Measurements from ENCODE around the gene NEIL3. TPM values are rescaled to one million over a fixed set of nuclear protein-coding genes. Genes with fewer than 3 reads are reported as not detected.
A peak's percentile ranks its signal among the peaks of the same experiment; 100 is the strongest.

The NEIL3 gene
- total and polyA plus RNA-seq, 9 of the 15 experiments (the other 6 are each of a cell fraction or from before 2014, with no cell fraction given) = 2.7 to 23.3 (median 12.9) TPM

GRCh38 chr4:177309522-177310371, at the start of gene NEIL3 (continued):
- no peak for TF ChIP-seq STAT6 (CRISPR knock-in tag; IDR thresholded peaks at IDR 0.05)
- TF ChIP-seq KLF16 (IDR thresholded peaks at IDR 0.05) = no peak
- no peak for TF ChIP-seq KAT7 (CRISPR knock-in tag; IDR thresholded peaks at IDR 0.05; ENCODE audit: borderline replicate concordance)
- TF ChIP-seq POLR2AphosphoS5 (IDR thresholded peaks at IDR 0.05; ENCODE audit: control insufficient read depth, insufficient read depth, low read depth, low read length) = peak; percentile 79
- TF ChIP-seq GTF2B (IDR thresholded peaks at IDR 0.05; ENCODE audit: extremely low read depth, insufficient read length) = no peak
- TF ChIP-seq LEF1 (IDR thresholded peaks at IDR 0.05) = no peak; the same call in 1 of the 2 replicates
- no peak for TF ChIP-seq KDM1A (IDR thresholded peaks at IDR 0.05)
- TF ChIP-seq NCOR1 (IDR thresholded peaks at IDR 0.05) = no peak
- TF ChIP-seq SIN3B (IDR thresholded peaks at IDR 0.05; ENCODE audit: low read depth) = peak; percentile 81
- no peak for TF ChIP-seq ZNF561 (CRISPR knock-in tag; conservative IDR thresholded peaks at IDR 0.05)
- no peak for TF ChIP-seq FOXP1 (CRISPR knock-in tag; IDR thresholded peaks at IDR 0.05)
- TF ChIP-seq, protein P1, sequence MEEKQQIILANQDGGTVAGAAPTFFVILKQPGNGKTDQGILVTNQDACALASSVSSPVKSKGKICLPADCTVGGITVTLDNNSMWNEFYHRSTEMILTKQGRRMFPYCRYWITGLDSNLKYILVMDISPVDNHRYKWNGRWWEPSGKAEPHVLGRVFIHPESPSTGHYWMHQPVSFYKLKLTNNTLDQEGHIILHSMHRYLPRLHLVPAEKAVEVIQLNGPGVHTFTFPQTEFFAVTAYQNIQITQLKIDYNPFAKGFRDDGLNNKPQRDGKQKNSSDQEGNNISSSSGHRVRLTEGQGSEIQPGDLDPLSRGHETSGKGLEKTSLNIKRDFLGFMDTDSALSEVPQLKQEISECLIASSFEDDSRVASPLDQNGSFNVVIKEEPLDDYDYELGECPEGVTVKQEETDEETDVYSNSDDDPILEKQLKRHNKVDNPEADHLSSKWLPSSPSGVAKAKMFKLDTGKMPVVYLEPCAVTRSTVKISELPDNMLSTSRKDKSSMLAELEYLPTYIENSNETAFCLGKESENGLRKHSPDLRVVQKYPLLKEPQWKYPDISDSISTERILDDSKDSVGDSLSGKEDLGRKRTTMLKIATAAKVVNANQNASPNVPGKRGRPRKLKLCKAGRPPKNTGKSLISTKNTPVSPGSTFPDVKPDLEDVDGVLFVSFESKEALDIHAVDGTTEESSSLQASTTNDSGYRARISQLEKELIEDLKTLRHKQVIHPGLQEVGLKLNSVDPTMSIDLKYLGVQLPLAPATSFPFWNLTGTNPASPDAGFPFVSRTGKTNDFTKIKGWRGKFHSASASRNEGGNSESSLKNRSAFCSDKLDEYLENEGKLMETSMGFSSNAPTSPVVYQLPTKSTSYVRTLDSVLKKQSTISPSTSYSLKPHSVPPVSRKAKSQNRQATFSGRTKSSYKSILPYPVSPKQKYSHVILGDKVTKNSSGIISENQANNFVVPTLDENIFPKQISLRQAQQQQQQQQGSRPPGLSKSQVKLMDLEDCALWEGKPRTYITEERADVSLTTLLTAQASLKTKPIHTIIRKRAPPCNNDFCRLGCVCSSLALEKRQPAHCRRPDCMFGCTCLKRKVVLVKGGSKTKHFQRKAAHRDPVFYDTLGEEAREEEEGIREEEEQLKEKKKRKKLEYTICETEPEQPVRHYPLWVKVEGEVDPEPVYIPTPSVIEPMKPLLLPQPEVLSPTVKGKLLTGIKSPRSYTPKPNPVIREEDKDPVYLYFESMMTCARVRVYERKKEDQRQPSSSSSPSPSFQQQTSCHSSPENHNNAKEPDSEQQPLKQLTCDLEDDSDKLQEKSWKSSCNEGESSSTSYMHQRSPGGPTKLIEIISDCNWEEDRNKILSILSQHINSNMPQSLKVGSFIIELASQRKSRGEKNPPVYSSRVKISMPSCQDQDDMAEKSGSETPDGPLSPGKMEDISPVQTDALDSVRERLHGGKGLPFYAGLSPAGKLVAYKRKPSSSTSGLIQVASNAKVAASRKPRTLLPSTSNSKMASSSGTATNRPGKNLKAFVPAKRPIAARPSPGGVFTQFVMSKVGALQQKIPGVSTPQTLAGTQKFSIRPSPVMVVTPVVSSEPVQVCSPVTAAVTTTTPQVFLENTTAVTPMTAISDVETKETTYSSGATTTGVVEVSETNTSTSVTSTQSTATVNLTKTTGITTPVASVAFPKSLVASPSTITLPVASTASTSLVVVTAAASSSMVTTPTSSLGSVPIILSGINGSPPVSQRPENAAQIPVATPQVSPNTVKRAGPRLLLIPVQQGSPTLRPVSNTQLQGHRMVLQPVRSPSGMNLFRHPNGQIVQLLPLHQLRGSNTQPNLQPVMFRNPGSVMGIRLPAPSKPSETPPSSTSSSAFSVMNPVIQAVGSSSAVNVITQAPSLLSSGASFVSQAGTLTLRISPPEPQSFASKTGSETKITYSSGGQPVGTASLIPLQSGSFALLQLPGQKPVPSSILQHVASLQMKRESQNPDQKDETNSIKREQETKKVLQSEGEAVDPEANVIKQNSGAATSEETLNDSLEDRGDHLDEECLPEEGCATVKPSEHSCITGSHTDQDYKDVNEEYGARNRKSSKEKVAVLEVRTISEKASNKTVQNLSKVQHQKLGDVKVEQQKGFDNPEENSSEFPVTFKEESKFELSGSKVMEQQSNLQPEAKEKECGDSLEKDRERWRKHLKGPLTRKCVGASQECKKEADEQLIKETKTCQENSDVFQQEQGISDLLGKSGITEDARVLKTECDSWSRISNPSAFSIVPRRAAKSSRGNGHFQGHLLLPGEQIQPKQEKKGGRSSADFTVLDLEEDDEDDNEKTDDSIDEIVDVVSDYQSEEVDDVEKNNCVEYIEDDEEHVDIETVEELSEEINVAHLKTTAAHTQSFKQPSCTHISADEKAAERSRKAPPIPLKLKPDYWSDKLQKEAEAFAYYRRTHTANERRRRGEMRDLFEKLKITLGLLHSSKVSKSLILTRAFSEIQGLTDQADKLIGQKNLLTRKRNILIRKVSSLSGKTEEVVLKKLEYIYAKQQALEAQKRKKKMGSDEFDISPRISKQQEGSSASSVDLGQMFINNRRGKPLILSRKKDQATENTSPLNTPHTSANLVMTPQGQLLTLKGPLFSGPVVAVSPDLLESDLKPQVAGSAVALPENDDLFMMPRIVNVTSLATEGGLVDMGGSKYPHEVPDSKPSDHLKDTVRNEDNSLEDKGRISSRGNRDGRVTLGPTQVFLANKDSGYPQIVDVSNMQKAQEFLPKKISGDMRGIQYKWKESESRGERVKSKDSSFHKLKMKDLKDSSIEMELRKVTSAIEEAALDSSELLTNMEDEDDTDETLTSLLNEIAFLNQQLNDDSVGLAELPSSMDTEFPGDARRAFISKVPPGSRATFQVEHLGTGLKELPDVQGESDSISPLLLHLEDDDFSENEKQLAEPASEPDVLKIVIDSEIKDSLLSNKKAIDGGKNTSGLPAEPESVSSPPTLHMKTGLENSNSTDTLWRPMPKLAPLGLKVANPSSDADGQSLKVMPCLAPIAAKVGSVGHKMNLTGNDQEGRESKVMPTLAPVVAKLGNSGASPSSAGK (IDR thresholded peaks at IDR 0.05) = peak; percentile 72
- TF ChIP-seq TBL1XR1 (IDR thresholded peaks at IDR 0.05; ENCODE audit: low read length in 2 of 2) = peak in 1 of 2 experiments; percentile 33; a peak in 1 of 4 replicates
